Ovary (tissue), 9 donors: ENCODE data around the gene MXD1. TPM values are rescaled to one million over a fixed set of nuclear protein-coding genes. Genes with fewer than 3 reads are reported as not detected.

Source experiments
- DNase-seq, 5 donors: peaks; one replicate each; pipeline ENCODE4 v3.0.0-alpha.2; 2019 to 2020
- H3K27ac ChIP-seq, 2 donors: fragments of 200-600 bp; one replicate each; pipeline versions ENCODE4 v1.5.1 to v1.8.0; 2019 to 2022
- H3K27me3 ChIP-seq: fragments of 200-600 bp; one replicate; pipeline ENCODE4 v1.8.0; 2022
- H3K36me3 ChIP-seq: fragments of 200-600 bp; sonication (generic); one replicate; pipeline ENCODE4 v1.5.1; 2019
- H3K4me1 ChIP-seq: one replicate; pipeline ENCODE4 v1.8.1; 2013; ENCODE audit warnings: mild to moderate bottlenecking, moderate library complexity; ENCODE audit not compliant: insufficient read depth
- H3K4me3 ChIP-seq: fragments of 200-600 bp; sonication (generic); one replicate; pipeline ENCODE4 v1.5.1; 2017
- H3K9me3 ChIP-seq, 2 donors: fragments of 200-600 bp in 1 of 2; sonication (generic) in 1 of 2; one replicate each; pipeline versions ENCODE4 v1.5.1 to v1.8.1; 2013 to 2019; ENCODE audit warnings: mild to moderate bottlenecking in 1 of 2, moderate library complexity in 1 of 2
- CTCF ChIP-seq, 3 donors: fragments of 450-650 bp in 2 of 3; fragments of 200-600 bp in 1 of 3; IDR thresholded peaks; one replicate each; pipeline versions ENCODE4 v1.5.1 to v1.8.0; 2016 to 2022; ENCODE audit warnings: antibody characterized with exemption in 3 of 3, mild to moderate bottlenecking in 1 of 3
- EP300 ChIP-seq: sonication (generic); formaldehyde crosslinking; IDR thresholded peaks from one replicate; pipeline ENCODE4 v1.6.1; 2017; ENCODE audit warnings: antibody characterized with exemption
- POLR2A ChIP-seq: fragments of 450-650 bp; IDR thresholded peaks from one replicate; pipeline ENCODE4 v1.6.1; 2017; ENCODE audit warnings: antibody characterized with exemption, mild to moderate bottlenecking, moderate library complexity
- WGBS, 3 donors: extraction: QIAGEN DNeasy Blood & Tissue Kit in 1 of 3; methylation state at CpG; one replicate each; pipeline versions ENCODE4 v1.1.5 to v1.1.7; 2013 to 2017; 5-methylcytosine and 5-hydroxymethylcytosine counted together
- intact Hi-C, 4 donors: fragments of 100-400 bp; cut with DNase I; formaldehyde crosslinking; loops; one replicate each; pipeline versions ENCODE4 v1.11.0 to v1.15.1; 2022 to 2023
- polyA plus RNA-seq, 2 donors: library from polyadenylated mRNA; stranded (reverse); fragments of 200-250 nt in 1 of 2; fragments of 350-450 nt in 1 of 2; fragmentation: Illumina TruSeq in 1 of 2; extraction: RNeasy Lipid Tissue Mini Kit (QIAGEN cat#74804) in 1 of 2; gene quantifications; one replicate each; pipeline ENCODE4 v1.2.3, GENCODE V29; 2013 to 2014
- total RNA-seq, 7 donors: library from RNA; depleted of rRNA in 2 of 7; stranded (reverse); fragments of >200 nt in 2 of 7; fragmentation: NEBNext Ultra II Directional in 3 of 7; extraction: Animal tissue kit (Norgen Biotek cat#: 25700) in 3 of 7; gene quantifications; one replicate each; pipeline versions ENCODE4 v1.1.0 to v1.2.4, GENCODE V29; 2016 to 2023
- donor health status: DM: no; HTN: no; CAD: no; lungs with moderate emphysema.
- donor health status: DM: no; HTN: no; CAD: no.
- donor health status: Bipolar disorder and iron deficiency.
- donor health status: DM: yes; HTN: yes; CAD: no.
- donor health status: DM: no; HTN: no; CAD: no.
- donor health status: DM: yes; HTN: yes; CAD: no.

Gene MXD1
- total and polyA plus RNA-seq, 9 donors: 3.4 to 13.7 (median 6.7) TPM

- intact Hi-C loops: no loop called here
- Histone ChIP-seq H3K27ac (no peak overlapping the region), H3K4me1 (no peaks in the 10 kb centered on the region), H3K4me3 (no peak overlapping the region), H3K9me3 (no peaks in the 10 kb centered on the region), H3K27me3 (no peaks in the 10 kb centered on the region), H3K36me3 (no peaks in the 10 kb centered on the region)
- WGBS, 3 donors: 83 to 89% (median 88%) methylated on average over 10 of the region's 10 CpGs
- TF ChIP-seq CTCF (IDR thresholded peaks at IDR 0.05) (no peak), POLR2A (no peak), EP300 (no peak)
- no peak for DNase-seq
Observed at GRCh38 chr2:69968609-69969008, 53.7 kb downstream of the MXD1 start.

- intact Hi-C loops: no loop called here
- no peaks in the 10 kb centered on the region for H3K9me3 ChIP-seq
- no peaks in the 10 kb centered on the region for H3K27me3 ChIP-seq
- H3K4me3 ChIP-seq: no peak overlapping the region
- H3K4me1 ChIP-seq: no peaks in the 10 kb centered on the region
- DNase-seq: no peak
- 83 to 85% (median 84%) methylated on average over 16 of the region's 16 CpGs for WGBS, 3 donors
- H3K27ac ChIP-seq: no peak overlapping the region
- no peaks in the 10 kb centered on the region for H3K36me3 ChIP-seq
- TF ChIP-seq EP300: no peak
- no peak for TF ChIP-seq CTCF (IDR thresholded peaks at IDR 0.05)
- no peak for TF ChIP-seq POLR2A
Observed at GRCh38 chr2:69969126-69969983, 54.4 kb downstream of the MXD1 start.

GRCh38 chr2:69969991-69970390, 55.1 kb downstream of the MXD1 start:
- WGBS, 3 donors: 65 to 80% (median 66%) methylated on average over 4 of the region's 4 CpGs
- Histone ChIP-seq H3K36me3 (no peaks in the 10 kb centered on the region), H3K27me3 (no peaks in the 10 kb centered on the region), H3K27ac (no peak overlapping the region), H3K4me1 (no peaks in the 10 kb centered on the region), H3K9me3 (no peaks in the 10 kb centered on the region), H3K4me3 (no peak overlapping the region)
- TF ChIP-seq EP300: no peak
- no peak for DNase-seq
- intact Hi-C loops: no loop called here

GRCh38 chr2:69972822-69973221, 57.9 kb downstream of the MXD1 start:
- no peak overlapping the region for H3K4me3 ChIP-seq
- H3K4me1 ChIP-seq: no peaks in the 10 kb centered on the region
- no peaks in the 10 kb centered on the region for H3K27me3 ChIP-seq
- no peak overlapping the region for H3K27ac ChIP-seq
- WGBS, 3 donors: 90 to 93% (median 91%) methylated on average over 1 of the region's 1 CpG
- TF ChIP-seq POLR2A (no peak), CTCF (IDR thresholded peaks at IDR 0.05) (no peak), EP300 (no peak)
- no peak for DNase-seq
- intact Hi-C loops: no loop called here
- H3K36me3 ChIP-seq: no peaks in the 10 kb centered on the region
- H3K9me3 ChIP-seq: no peaks in the 10 kb centered on the region

GRCh38 chr2:69973335-69973735, 58.4 kb downstream of the MXD1 start:
- no peaks in the 10 kb centered on the region for H3K36me3 ChIP-seq
- H3K4me1 ChIP-seq: no peaks in the 10 kb centered on the region
- intact Hi-C loops: no loop called here
- H3K9me3 ChIP-seq: no peaks in the 10 kb centered on the region
- H3K4me3 ChIP-seq: no peak overlapping the region
- no peak for DNase-seq
- no peaks in the 10 kb centered on the region for H3K27me3 ChIP-seq
- no peak for TF ChIP-seq POLR2A
- TF ChIP-seq EP300: no peak
- no peak for TF ChIP-seq CTCF (IDR thresholded peaks at IDR 0.05)
- WGBS, 3 donors: 47 to 50% (median 48%) methylated on average over 4 of the region's 4 CpGs
- H3K27ac ChIP-seq: no peak overlapping the region
